ACHN (cell line): ENCODE measurements around the gene NMNAT3.

Experiments
- DNase-seq: peaks from one replicate; pipeline ENCODE4 v3.0.0-alpha.2; 2015
- in situ Hi-C: cut with HindIII; loops from 2 replicates; pipeline ENCODE4 v1.10.0; 2017; ENCODE audit warnings: low sequenced_read_pairs, low pct_ligation_motif_present, low pct_unique_long_range_greater_than_20kb

NMNAT3 gene

GRCh38 chr3:139561255-139561817 is 116.4 kb downstream of the NMNAT3 start:
- no peak for DNase-seq
- in situ Hi-C loops = no loop called here

GRCh38 chr3:139560411-139560810 is 117.4 kb downstream of the NMNAT3 start:
- in situ Hi-C loops = no loop called here
- no peak for DNase-seq

DNA sequence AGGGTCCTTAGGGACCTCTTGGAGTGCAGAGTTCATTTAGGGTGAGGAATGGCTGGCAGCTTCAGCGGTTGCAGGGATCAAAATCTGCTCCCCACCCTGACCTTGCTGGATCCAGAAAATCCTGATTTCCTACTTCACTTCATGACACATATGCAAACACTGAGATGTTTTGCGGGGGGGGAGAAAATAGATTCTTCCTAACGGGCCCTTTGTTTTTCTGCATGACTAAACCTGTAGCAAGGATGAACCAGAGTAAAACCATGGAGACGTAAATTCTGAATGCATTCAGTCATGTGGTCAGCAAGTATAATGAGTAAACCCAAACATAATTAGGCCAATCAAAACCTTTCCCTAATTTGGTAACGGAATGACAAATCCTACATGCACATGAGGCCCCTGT is 118.2 kb downstream of the NMNAT3 start:
- no peak for DNase-seq
- in situ Hi-C loops = no loop called here

DNA sequence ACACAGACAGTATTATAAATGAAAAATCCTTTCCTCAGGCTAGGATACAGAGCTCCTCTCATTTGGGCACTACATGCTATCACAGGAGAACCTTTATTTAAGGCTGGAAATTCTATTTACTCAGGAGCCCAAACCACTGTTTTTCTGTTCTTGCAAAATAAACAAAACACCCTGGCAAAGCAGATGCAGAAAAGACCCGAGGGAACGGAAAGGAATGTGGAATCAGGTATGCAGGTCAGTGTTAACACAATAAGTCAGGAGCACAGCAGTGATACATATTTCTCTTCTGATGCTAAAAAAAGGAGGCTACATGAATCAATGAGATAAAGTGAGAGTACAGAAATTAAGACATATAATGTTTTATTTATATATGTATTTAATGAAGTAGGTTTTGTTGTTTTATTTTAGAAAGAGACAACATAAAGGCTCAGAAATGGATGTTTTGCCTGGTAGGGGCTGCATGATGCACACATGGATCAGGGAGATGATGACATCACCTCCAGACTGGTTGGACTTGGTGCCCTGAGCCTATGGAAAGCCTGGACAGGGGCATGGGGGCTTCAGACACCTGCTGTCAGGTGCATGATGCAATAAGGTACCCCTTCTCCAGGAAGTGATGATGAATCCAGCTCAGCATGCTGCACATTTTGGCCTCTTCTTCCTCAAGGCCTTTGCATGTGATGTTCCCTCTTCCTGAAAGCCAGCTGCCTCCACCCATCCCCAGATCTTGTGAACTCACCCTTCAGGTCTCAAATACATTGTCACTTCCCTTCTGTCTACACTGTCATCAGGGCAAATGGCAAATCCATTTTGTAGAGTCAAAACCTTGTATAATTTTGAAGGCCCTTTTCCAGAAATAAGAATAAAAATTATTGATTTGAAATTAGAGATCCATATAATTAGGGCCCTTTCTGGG is 119.2 kb downstream of the NMNAT3 start:
- no peak for DNase-seq
- in situ Hi-C loops = no loop called here

- no peak for DNase-seq
- in situ Hi-C loops = no loop called here
These were observed 120.7 kb downstream of the NMNAT3 start for GRCh38 chr3:139557041-139557440.

- no peak for DNase-seq
- in situ Hi-C loops = no loop called here
These were observed 122.5 kb downstream of the NMNAT3 start for GRCh38 chr3:139555249-139555648.

DNA sequence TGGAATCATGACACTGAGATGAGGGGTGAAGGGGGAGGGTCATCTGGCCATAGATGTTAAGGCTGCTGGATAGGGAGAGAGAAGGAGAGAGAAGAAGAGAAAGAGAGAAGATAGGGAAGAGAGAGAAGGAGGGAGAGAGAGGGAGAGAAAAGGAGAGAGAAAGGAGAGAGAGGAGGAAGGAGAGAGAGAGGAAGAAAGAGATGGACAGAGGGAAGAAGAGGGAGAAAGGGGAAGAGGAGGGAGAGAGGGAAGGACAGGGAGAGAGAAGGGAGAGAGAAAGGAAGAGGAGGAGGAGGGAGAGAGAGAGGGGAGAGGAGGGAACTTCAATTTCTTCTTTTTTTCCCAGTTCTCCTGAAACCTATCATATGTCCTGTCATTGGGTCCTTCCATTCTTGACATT is 123.1 kb downstream of the NMNAT3 start:
- in situ Hi-C loops = no loop called here
- no peak for DNase-seq

DNA sequence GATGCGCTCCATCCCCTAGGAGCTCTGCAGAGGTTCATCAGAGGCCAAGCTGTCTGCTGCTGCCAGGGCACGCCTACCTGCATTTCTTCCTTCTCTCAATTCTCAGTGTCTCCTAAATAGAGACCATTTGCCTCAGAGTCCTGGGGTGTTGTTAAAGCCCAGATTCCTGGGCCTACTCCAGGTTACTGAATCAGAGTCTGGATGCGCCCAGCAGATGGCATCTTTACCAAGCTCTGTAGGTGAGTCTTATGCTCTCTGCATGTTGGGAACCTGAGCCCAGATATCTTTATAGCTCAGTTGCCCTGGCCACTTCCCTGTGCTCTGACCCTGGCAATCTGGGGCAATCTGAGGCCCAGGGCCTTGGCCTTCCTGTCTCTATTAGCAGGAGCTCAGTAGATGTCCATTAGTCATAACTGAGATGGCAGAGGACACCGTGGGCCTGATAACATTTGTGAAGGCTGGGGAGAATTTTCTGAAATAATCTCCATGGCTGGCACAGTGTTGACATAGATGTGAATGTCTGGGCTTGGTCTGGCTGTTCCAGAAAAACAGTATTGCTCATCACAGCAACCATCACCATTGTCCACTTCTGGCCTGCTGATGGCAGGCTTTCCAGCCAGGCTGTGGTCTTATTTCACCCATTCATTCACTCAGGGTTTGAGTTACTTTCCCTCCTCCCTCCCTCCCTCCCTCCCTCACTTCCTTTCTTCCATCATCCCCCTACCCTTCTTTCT is 125.0 kb downstream of the NMNAT3 start:
- in situ Hi-C loops = no loop called here
- DNase-seq = no peak

- in situ Hi-C loops = no loop called here
- DNase-seq = no peak
These were observed 129.0 kb downstream of the NMNAT3 start for GRCh38 chr3:139548801-139549200.

GRCh38 chr3:139547666-139548065 is 130.1 kb downstream of the NMNAT3 start:
- in situ Hi-C loops = no loop called here
- DNase-seq = no peak

GRCh38 chr3:139546772-139547171 is 131.0 kb downstream of the NMNAT3 start:
- DNase-seq = no peak
- in situ Hi-C loops = no loop called here

DNA sequence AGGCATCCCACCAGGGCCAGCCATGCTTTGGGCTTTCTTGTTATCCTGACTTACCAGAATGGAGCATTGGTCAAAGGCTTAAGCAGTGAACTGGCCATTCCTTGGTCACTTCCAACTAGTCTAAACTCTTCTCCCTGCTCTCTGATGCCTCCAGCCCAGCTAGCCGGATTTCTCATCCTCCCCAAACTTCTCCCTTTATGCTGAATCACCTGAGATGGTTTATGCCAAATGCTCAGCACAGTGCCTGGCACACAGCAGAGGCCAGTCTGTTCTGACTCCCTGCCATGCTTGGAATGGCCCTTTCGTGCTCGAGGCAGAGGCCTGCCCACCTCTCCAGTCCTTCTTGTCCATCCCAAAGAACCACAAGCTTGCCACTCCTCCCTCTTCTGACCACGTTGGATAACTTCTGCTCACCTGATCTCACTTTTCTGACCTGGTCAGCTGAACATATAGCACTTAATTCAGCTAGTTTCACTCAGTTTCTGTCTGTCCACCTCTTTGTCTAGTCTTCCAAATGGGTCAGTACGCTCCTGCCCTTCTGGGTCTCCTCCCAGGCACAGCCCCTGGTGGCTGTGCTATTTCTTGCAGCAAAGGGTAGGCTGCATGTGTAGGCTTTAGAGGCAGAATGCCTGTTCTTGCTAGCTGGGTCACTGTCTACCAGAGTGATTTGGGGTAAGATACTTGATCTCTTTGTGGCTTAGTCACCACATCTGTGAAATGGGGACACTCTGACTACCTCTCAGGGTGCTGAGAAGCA is 136.1 kb downstream of the NMNAT3 start:
- in situ Hi-C loops = no loop called here
- DNase-seq = no peak

- in situ Hi-C loops = no loop called here
- no peak for DNase-seq
These were observed 136.9 kb downstream of the NMNAT3 start for GRCh38 chr3:139540651-139541531.

DNA sequence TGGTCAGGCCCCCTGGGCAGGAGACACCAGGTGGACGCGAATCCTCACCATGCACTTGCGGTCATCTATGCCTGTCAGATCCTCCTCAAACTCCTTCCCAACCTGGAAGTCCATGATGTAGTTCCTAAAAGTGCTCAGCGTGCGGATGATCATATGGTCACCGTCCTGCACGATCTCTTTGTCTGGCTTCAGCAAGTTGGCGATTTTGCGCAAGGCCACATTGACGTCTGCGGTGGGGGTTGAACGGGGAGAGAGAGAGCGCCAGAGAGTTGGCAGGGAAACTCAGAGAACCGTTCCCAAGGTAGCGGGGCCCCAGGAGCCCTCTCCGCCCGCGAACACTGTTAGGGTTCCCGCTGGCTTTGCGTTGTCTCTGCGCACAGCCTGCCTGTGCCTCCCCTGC is 139.0 kb downstream of the NMNAT3 start:
- in situ Hi-C loops = no loop called here

GRCh38 chr3:139537795-139538621 is 139.8 kb downstream of the NMNAT3 start:
- in situ Hi-C loops = no loop called here
- DNase-seq = no peak

More for the DNA sequence above, 139.0 kb downstream of the NMNAT3 start:
- DNase-seq = no peak

- in situ Hi-C loops = no loop called here
- DNase-seq = no peak
These were observed 140.4 kb downstream of the NMNAT3 start for GRCh38 chr3:139537361-139537760.
